Peyer's patch (tissue), 4 donors: Measurements from ENCODE around the gene COL23A1.

Source experiments
- POLR2A ChIP-seq, 2 donors: fragments of 450-650 bp; IDR thresholded peaks; one replicate each; pipeline ENCODE4 v1.5.1; 2017; ENCODE audit warnings: antibody characterized with exemption in 2 of 2, mild to moderate bottlenecking in 2 of 2, moderate library complexity in 2 of 2
- TF ChIP-seq, protein P1 (sequence below), 6 experiments: fragments of 450-650 bp in 4 of 6; fragments of 200-600 bp in 2 of 6; sonication (generic) in 1 of 6; IDR thresholded peaks; one replicate each; pipeline ENCODE4 v1.5.1; 2017 to 2019; ENCODE audit warnings: antibody characterized with exemption in 6 of 6, mild to moderate bottlenecking in 3 of 6, moderate library complexity in 1 of 6

GRCh38 chr5:178428341-178429155, 161.6 kb downstream of the COL23A1 start:
- TF ChIP-seq, protein P1, sequence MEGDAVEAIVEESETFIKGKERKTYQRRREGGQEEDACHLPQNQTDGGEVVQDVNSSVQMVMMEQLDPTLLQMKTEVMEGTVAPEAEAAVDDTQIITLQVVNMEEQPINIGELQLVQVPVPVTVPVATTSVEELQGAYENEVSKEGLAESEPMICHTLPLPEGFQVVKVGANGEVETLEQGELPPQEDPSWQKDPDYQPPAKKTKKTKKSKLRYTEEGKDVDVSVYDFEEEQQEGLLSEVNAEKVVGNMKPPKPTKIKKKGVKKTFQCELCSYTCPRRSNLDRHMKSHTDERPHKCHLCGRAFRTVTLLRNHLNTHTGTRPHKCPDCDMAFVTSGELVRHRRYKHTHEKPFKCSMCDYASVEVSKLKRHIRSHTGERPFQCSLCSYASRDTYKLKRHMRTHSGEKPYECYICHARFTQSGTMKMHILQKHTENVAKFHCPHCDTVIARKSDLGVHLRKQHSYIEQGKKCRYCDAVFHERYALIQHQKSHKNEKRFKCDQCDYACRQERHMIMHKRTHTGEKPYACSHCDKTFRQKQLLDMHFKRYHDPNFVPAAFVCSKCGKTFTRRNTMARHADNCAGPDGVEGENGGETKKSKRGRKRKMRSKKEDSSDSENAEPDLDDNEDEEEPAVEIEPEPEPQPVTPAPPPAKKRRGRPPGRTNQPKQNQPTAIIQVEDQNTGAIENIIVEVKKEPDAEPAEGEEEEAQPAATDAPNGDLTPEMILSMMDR (IDR thresholded peaks at IDR 0.05) = no peak
- TF ChIP-seq POLR2A (IDR thresholded peaks at IDR 0.05) = no peak
